GM18868 (cell line): ENCODE data around the gene ZCCHC17.
A peak's percentile ranks its signal among the peaks of the same experiment; 100 is the strongest.
"Not testable (repeated sequence)": the region's sequence is repeated elsewhere in the genome, so short reads cannot be mapped to it uniquely, and the experiment has no call there.

Experiments
- ATAC-seq: cut with Tn5 transposase; IDR thresholded peaks from one replicate; pipeline ENCODE4 v1.9.1; 2021; ENCODE audit warnings: mild to moderate bottlenecking, moderate library complexity; ENCODE audit not compliant: unreplicated experiment

ZCCHC17 gene

GRCh38 chr1:31368611-31369107 is 71.8 kb downstream of the ZCCHC17 start:
- ATAC-seq: no peak

- no peak for ATAC-seq
Observed at GRCh38 chr1:31370021-31370420, 73.2 kb downstream of the ZCCHC17 start.

- ATAC-seq: no peak
Observed at GRCh38 chr1:31370565-31370964, 73.7 kb downstream of the ZCCHC17 start.

- no peak for ATAC-seq
Observed at GRCh38 chr1:31371121-31371959, 74.5 kb downstream of the ZCCHC17 start.

GRCh38 chr1:31372051-31372450 is 75.2 kb downstream of the ZCCHC17 start:
- ATAC-seq: no peak

GRCh38 chr1:31372751-31373055 is 75.9 kb downstream of the ZCCHC17 start:
- ATAC-seq: no peak

- ATAC-seq: peak; percentile 40
Observed at GRCh38 chr1:31373056-31373896, 76.4 kb downstream of the ZCCHC17 start, which contains the start of gene FABP3. Gene FABP3, minus strand, starts transcription at chr1:31373076. Its CDS starts 62 bp downstream, at chr1:31373014.

GRCh38 chr1:31373897-31374486 is 77.2 kb downstream of the ZCCHC17 start:
- ATAC-seq: no peak

- no peak for ATAC-seq
Observed at GRCh38 chr1:31374511-31375196, 77.8 kb downstream of the ZCCHC17 start.

GRCh38 chr1:31376375-31377134 is 79.7 kb downstream of the ZCCHC17 start:
- ATAC-seq: no peak

GRCh38 chr1:31377364-31377863 is 80.6 kb downstream of the ZCCHC17 start:
- no peak for ATAC-seq

- ATAC-seq: no peak
Observed at GRCh38 chr1:31378001-31378400, 81.2 kb downstream of the ZCCHC17 start.

GRCh38 chr1:31380181-31380580 is 83.3 kb downstream of the ZCCHC17 start:
- ATAC-seq: no peak

- no peak for ATAC-seq
Observed at GRCh38 chr1:31381394-31382294, 84.8 kb downstream of the ZCCHC17 start.

GRCh38 chr1:31382379-31382989 is 85.7 kb downstream of the ZCCHC17 start:
- no peak for ATAC-seq

- no peak for ATAC-seq
Observed at GRCh38 chr1:31383967-31384366, 87.1 kb downstream of the ZCCHC17 start.

- not testable (repeated sequence) for ATAC-seq
Observed at GRCh38 chr1:31386576-31387243, 89.9 kb downstream of the ZCCHC17 start.

- ATAC-seq: no peak
Observed at GRCh38 chr1:31387612-31388011, 90.8 kb downstream of the ZCCHC17 start.
